ENCODE data around the gene SERPINC1. TPM values are rescaled to one million over a fixed set of nuclear protein-coding genes. Genes with fewer than 3 reads are reported as not detected.
A peak's percentile ranks its signal among the peaks of the same experiment; 100 is the strongest.

The SERPINC1 gene
- total and polyA plus RNA-seq, 4 donors, result 0.08 to 0.61 (median 0.17) TPM; not detected in 1

DNA sequence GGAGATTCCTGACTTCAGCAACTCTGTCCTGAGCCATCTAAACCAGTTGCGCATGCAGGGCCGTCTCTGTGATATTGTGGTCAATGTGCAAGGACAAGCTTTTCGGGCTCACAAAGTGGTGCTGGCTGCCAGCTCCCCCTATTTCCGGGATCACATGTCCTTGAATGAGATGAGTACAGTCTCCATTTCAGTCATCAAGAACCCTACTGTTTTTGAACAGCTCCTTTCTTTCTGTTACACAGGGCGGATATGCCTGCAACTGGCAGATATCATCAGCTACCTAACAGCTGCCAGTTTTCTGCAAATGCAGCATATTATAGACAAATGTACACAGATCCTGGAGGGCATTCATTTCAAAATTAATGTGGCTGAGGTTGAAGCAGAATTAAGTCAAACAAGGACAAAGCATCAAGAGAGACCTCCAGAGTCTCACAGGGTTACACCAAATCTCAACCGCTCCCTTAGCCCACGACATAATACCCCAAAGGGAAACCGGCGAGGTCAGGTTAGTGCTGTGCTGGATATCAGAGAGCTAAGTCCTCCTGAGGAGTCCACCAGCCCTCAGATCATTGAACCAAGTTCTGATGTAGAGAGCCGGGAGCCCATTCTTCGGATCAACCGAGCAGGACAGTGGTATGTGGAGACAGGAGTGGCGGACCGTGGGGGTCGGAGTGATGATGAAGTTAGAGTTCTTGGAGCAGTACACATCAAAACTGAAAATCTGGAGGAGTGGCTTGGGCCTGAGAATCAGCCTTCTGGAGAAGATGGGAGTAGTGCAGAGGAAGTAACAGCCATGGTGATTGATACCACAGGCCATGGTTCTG, 46.7 kb downstream of the SERPINC1 start:
- Histone ChIP-seq H3K9me3 (ENCODE audit: control insufficient read depth in 4 of 4, insufficient read depth in 3 of 4, low read length in 3 of 4) (no peaks in the 10 kb centered on the region), H3K4me1 (ENCODE audit: control insufficient read depth in 5 of 5, insufficient read depth in 5 of 5, low read length in 5 of 5) (peaks cover 7 to 27% (median 12%) of the 10 kb centered on the region in 5 donors), H3K27me3 (ENCODE audit: control insufficient read depth in 3 of 3, insufficient read depth in 3 of 3, low read length in 2 of 3) (no peaks in the 10 kb centered on the region), H3K27ac (ENCODE audit: low read depth in 1 of 2, low read length in 1 of 2) (peak overlapping the region in 1 of 2 donors; percentile 73), H3K9ac (ENCODE audit: insufficient read depth in 1 of 2, low read length in 2 of 2) (no peak overlapping the region), H3K4me3 (no peak overlapping the region), H3K36me3 (ENCODE audit: control insufficient read depth in 4 of 4, insufficient read depth in 4 of 4, low read length in 4 of 4) (peaks cover 2 to 41% (median 19%) of the 10 kb centered on the region in 4 donors)
- ATAC-seq (ENCODE audit: insufficient read depth, low FRiP score), result no peak
- peak in 1 of 3 donors; percentile 35 for DNase-seq
- TF ChIP-seq, protein P1, sequence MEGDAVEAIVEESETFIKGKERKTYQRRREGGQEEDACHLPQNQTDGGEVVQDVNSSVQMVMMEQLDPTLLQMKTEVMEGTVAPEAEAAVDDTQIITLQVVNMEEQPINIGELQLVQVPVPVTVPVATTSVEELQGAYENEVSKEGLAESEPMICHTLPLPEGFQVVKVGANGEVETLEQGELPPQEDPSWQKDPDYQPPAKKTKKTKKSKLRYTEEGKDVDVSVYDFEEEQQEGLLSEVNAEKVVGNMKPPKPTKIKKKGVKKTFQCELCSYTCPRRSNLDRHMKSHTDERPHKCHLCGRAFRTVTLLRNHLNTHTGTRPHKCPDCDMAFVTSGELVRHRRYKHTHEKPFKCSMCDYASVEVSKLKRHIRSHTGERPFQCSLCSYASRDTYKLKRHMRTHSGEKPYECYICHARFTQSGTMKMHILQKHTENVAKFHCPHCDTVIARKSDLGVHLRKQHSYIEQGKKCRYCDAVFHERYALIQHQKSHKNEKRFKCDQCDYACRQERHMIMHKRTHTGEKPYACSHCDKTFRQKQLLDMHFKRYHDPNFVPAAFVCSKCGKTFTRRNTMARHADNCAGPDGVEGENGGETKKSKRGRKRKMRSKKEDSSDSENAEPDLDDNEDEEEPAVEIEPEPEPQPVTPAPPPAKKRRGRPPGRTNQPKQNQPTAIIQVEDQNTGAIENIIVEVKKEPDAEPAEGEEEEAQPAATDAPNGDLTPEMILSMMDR (IDR thresholded peaks at IDR 0.05; ENCODE audit: control extremely low read depth, extremely low read depth), result no peak
- 64 to 74% methylated on average over 15 of the region's 15 CpGs for WGBS, 2 donors

DNA sequence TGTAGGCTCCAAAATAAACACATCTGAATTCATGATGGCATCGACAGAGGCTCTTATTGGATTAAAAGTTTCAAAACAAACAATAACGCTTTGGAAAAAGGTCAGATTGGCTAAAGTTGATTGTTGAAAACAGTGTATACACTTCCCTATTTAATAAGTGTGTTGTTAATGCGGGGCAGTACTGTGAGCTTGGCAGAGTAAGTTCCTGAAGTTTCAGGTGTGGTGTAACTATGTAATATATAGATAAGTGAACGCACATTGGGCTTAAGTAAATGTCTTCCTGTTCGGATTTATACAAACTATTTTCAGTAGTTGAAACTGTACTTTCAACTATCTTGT, 48.1 kb downstream of the SERPINC1 start:
- H3K4me3 ChIP-seq, result peak overlapping the region; percentile 77
- H3K27me3 ChIP-seq (ENCODE audit: control insufficient read depth in 3 of 3, insufficient read depth in 3 of 3, low read length in 2 of 3), result no peaks in the 10 kb centered on the region
- no peak for DNase-seq
- no peaks in the 10 kb centered on the region for H3K9me3 ChIP-seq (ENCODE audit: control insufficient read depth in 4 of 4, insufficient read depth in 3 of 4, low read length in 3 of 4)
- peaks cover 4 to 47% (median 22%) of the 10 kb centered on the region in 4 donors for H3K36me3 ChIP-seq (ENCODE audit: control insufficient read depth in 4 of 4, insufficient read depth in 4 of 4, low read length in 4 of 4)
- ATAC-seq (ENCODE audit: insufficient read depth, low FRiP score), result no peak
- H3K27ac ChIP-seq (ENCODE audit: low read depth in 1 of 2, low read length in 1 of 2), result peak overlapping the region; percentile 90 to 99
- TF ChIP-seq, protein P1 (IDR thresholded peaks at IDR 0.05; ENCODE audit: control extremely low read depth, extremely low read depth), result no peak
- WGBS, 2 donors, result 1 to 2% methylated on average over 5 of the region's 5 CpGs
- H3K4me1 ChIP-seq (ENCODE audit: control insufficient read depth in 5 of 5, insufficient read depth in 5 of 5, low read length in 5 of 5), result peaks cover 7 to 37% (median 14%) of the 10 kb centered on the region in 5 donors
- H3K9ac ChIP-seq (ENCODE audit: insufficient read depth in 1 of 2, low read length in 2 of 2), result peak overlapping the region; percentile 39 to 90

DNA sequence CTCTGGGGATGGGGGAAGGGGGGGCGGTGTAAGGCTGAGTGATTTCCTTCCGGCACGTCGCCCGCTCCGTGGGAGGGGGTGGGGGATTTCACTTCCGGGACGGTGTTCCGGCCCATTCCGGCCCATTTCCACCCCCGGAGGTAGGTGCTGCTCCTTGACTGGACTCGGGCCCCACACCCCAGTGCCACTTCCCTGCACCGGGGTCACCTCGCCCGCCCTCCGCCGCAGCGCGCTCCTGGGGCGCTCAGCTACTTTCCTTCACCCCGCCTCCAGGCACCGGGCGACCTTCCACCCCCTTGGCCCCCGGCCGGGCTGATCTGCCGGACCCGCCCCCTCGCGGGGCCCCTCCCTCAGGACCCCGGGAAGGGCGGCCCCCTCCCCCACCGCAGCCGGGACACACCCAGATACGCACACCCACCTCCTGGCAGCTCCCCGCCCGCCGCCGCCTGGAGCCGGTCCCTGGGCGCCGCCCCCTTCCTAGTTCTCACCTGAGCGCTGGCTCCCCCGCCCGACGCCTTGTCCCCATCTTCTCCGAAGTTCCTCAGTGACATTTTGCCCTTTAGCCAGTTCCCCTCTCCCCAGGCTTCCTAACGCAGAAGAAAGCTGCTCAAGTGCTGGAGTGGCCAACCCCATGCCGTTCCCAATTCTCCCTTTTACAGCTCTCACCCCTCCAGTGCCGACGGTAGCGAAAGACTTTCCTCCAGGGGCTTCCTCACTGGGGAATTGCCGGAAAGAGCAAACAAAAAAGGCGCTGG, 48.7 kb downstream of the SERPINC1 start, which contains the start of gene ZBTB37:
Gene ZBTB37, plus strand, starts transcription at position 115 of the 755 bp plus-strand sequence. CDS start 1,846 bp downstream, outside the sequence.
- peak within 1 kb of the TSS; percentile 90 to 99 for H3K27ac ChIP-seq (ENCODE audit: low read depth in 1 of 2, low read length in 1 of 2)
- H3K4me1 ChIP-seq (ENCODE audit: control insufficient read depth in 5 of 5, insufficient read depth in 5 of 5, low read length in 5 of 5), result peaks cover 7 to 37% (median 14%) of the 10 kb centered on the region in 5 donors
- no peaks in the 10 kb centered on the region for H3K9me3 ChIP-seq (ENCODE audit: control insufficient read depth in 4 of 4, insufficient read depth in 3 of 4, low read length in 3 of 4)
- TF ChIP-seq, protein P1 (IDR thresholded peaks at IDR 0.05; ENCODE audit: control extremely low read depth, extremely low read depth), result no peak
- peak; percentile 78 for ATAC-seq (ENCODE audit: insufficient read depth, low FRiP score)
- peak within 1 kb of the TSS; percentile 90 to 93 for H3K9ac ChIP-seq (ENCODE audit: insufficient read depth in 1 of 2, low read length in 2 of 2)
- H3K4me3 ChIP-seq, result peak within 1 kb of the TSS; percentile 77
- DNase-seq, result peak; percentile 86 to 93 (median 92)
- H3K27me3 ChIP-seq (ENCODE audit: control insufficient read depth in 3 of 3, insufficient read depth in 3 of 3, low read length in 2 of 3), result no peaks in the 10 kb centered on the region
- 0% methylated on average over 36 to 53 of the region's 53 CpGs for WGBS, 2 donors
- H3K36me3 ChIP-seq (ENCODE audit: control insufficient read depth in 4 of 4, insufficient read depth in 4 of 4, low read length in 4 of 4), result peaks cover 4 to 52% (median 26%) of the 10 kb centered on the region in 4 donors
